ENCODE measurements around the gene RUBCN. TPM values are rescaled to one million over a fixed set of nuclear protein-coding genes. Genes with fewer than 3 reads are reported as not detected.
"Not testable (repeated sequence)": the region's sequence is repeated elsewhere in the genome, so short reads cannot be mapped to it uniquely, and the experiment has no call there.

RUBCN gene
- total RNA-seq, 1 donor from 2014 or later, result 5.1 TPM

DNA sequence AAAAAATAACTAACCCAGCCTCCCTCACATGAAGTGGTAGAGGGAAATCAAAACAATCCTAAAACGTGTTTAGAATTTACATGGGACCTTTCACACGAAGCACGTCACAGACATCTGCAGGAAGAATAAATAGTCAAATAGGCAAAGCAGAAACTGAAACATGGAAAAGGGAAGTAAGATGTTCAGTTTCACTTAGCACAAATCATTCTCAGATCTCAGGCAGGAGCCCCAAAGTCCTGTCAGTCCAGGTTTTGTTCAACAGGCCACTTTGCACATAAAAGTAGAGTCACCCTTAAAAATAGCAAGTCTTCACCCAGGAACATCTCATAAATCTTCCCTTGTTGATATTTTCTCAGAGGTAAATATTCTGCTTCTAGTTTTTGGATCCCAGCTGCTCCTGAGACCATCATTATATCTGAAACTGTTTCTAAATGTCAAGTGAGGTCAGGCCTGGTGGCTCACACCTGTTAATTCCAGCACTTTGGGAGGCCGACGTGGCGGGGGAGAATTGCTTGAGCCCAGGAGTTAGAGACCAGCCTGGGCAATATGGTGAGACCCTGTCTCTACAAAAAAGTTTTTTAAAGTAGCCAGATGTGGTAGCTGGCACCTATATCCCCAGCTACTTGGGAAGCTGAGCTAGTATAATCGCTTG, 1.9 kb downstream of the RUBCN start:
- no peak for DNase-seq (ENCODE audit: low read depth in 2 of 2)

DNA sequence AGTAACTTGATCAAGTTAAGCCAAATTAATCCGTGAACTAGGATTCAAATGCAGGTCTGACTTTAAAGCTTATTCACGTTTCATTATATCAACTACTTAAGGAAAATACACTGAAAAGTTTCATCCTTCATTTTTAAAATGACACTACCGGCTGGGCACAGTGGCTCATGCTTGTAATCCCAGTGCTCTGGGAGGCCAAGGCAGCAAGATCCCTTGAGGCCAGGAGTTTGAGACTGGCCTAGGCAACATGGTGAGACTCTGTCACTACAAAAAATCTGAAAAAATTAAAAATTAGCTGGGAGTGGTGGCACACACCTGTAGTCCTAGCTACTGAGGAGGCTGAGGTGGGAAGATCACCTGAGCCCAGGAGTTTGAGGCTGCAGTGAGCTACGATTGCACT, 3.7 kb downstream of the RUBCN start:
- no peak for DNase-seq (ENCODE audit: low read depth in 2 of 2)

DNA sequence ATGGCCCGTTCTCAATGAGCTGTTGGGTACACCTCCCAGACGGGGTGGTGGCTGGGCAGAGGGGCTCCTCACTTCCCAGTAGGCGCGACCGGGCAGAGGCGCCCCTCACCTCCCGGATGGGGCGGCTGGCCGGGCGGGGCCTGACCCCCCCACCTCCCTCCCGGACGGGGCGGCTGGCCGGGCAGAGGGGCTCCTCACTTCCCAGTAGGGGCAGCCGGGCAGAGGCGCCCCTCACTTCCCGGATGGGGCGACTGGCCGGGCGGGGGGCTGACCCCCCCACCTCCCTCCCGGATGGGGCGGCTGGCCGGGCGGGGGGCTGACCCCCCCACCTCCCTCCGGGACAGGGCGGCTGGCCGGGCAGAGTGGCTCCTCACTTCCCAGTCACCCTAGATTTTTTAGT, 5.2 kb downstream of the RUBCN start:
- not testable (repeated sequence) for DNase-seq (ENCODE audit: low read depth in 2 of 2)

DNA sequence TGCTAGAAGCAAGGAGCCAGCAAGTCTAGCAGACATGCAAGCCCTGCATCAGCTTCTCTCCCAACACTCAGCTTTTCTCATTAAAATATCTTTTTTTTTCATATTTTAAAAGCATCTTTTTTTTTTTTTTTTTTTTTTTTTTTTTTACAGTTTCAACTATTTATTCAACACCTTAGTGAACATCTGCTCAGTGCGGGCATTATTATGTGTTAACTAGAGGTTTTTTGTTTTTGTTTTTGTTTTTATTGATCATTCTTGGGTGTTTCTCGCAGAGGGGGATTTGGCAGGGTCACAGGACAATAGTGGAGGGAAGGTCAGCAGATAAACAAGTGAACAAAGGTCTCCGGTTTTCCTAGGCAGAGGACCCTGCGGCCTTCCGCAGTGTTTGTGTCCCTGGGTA, 5.9 kb downstream of the RUBCN start:
- not testable (repeated sequence) for DNase-seq (ENCODE audit: low read depth in 2 of 2)

DNA sequence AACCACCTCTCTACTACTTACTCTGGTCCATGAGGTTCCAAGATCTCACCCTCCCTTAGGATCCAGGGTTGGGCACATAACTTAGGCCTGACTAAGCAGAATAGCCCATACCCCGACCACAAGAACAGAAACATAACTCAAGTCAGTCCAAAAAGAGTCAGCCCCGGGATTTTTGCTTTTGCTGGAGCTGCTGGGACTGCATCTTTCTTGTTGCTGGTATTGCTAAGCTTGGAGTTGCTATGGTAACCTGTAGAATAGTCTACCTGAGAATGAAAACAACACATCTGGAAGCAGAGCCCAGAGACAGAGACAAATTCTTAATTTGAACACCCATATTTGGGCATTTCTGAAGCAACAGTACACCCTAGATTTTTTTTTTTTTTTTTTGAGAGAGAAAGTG, 6.5 kb downstream of the RUBCN start:
- DNase-seq (ENCODE audit: low read depth in 2 of 2), result no peak

DNA sequence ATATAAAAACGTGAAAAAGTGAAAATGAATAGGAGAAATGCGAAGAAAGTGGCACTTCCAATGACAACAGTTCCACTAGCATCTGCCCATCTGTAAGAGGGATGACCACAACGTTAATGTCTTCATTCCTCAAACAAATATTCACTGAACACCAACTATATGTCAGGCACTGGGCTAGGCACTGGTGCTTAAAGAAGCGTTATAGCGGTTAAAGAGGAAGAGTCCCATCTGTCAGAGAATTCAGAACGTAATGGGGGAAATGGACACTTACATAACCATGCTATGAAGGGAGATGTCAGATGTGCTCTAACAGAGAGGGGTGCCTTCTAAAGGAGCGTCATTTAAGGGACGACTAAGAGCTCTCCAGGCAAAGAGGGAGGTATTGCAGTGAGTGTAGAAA, 8.2 kb downstream of the RUBCN start:
- no peak for DNase-seq (ENCODE audit: low read depth in 2 of 2)

DNA sequence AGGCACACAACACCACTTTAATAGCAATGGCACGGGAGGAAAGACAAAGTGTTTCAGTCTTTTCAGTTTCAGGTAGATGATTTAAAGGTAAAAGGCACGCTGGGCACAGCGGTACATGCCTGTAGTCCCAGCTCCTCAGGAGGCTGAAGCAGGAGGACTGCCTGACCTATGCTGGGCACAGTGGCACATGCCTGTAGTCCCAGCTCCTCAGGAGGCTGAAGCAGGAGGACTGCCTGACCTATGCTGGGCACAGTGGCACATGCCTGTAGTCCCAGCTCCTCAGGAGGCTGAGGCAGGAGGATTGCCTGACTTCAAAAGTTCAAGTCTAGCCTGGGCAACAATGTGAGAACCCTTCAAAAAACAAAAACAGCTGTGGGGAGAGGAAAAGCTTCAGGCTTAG, 8.8 kb downstream of the RUBCN start:
- not testable (repeated sequence) for DNase-seq (ENCODE audit: low read depth in 2 of 2)

DNA sequence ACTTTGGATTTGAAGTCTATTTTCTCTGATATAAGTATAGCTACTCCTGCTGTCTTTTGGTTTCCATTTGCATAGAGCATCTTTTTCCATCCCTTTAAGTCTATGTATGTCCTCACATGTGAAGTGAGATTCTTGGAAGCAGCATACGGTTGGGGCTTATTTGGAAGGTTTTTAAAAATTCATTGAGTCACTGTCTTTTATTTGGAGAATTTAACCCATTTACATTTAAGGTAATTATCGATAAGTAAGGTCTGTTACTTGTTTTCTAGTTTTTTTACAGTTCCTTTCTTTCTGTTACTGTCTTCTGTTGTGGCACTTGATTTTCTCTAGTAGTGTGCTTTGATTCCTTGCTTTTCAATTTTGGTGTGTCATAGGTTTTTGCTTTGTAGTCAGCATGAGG, 14.0 kb downstream of the RUBCN start:
- no peak for DNase-seq (ENCODE audit: low read depth in 2 of 2)

DNA sequence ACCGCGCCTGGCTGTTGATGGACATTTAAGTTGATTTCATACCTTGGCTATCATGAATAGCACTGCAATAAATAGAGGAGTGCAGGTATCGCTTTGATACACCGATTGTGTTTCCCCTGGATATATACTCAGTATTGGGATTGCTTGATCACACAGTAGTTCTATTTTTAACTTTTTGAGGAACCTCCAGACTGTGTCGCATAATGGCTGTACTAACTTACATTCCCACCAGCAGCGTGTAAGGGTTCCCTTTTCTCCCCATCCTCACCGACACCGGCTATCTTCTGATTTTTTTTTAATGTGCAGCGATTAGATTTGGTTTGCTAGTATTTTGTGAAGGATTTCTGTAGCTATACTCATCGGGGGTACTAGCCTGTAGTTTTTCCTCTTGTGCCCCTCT, 16.0 kb downstream of the RUBCN start:
- DNase-seq (ENCODE audit: low read depth in 2 of 2), result no peak

DNA sequence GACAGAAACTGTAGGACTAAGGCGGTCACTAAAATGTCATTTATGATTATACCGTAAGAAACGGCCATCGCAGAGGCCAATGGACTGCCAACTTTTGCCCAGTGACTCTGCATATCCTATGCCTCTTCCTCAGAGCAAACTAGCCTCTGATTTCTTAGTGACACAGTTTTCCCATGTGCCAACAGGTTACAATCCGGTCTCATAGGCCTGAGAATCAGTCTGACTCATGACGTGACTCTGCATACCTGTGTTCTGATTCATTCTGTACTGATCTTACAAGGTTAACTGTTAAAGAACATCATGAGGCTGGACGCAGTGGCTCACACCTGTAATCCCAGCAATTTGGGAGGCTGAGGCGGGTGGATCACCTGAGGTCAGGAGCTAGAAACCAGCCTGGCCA, 17.8 kb downstream of the RUBCN start:
- DNase-seq (ENCODE audit: low read depth in 2 of 2), result peak in 1 of 2 donors; percentile 76

DNA sequence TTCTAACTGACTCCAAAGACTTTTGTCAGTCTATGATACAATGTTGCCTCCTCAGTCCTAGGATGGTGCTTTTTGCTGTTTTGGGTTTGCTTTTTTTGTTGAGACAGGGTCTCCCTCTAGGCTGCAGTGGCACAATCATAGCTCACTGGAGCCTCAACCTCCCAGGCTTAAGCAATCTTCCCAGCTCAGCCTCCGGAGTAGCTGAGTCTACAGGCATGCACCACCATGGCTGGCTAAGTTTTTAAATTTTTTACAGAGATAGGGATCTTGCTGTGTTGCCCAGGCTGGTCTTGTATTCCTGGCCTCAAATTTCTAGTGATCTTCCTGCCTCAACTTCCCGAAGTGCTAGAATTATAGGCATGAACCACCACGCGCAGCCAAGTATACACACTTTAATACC, 22.5 kb downstream of the RUBCN start:
- DNase-seq (ENCODE audit: low read depth in 2 of 2), result no peak

DNA sequence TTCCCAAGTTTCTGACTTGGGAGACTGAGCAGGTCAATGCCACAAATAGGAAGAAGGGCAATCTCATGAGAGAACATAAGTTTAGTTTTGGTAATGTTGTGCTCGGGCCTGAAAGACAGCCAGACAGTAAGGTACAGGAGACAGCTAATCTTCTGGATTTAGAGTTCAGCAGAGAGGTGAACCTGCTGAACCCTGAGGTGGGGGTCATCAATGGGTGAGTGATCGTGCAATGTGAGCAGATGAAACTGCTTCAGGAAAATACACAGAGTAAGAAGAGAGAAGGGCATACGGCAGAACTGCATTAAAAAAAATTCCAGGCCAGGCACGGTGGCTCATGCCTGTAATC, 23.3 kb downstream of the RUBCN start:
- no peak for DNase-seq (ENCODE audit: low read depth in 2 of 2)

DNA sequence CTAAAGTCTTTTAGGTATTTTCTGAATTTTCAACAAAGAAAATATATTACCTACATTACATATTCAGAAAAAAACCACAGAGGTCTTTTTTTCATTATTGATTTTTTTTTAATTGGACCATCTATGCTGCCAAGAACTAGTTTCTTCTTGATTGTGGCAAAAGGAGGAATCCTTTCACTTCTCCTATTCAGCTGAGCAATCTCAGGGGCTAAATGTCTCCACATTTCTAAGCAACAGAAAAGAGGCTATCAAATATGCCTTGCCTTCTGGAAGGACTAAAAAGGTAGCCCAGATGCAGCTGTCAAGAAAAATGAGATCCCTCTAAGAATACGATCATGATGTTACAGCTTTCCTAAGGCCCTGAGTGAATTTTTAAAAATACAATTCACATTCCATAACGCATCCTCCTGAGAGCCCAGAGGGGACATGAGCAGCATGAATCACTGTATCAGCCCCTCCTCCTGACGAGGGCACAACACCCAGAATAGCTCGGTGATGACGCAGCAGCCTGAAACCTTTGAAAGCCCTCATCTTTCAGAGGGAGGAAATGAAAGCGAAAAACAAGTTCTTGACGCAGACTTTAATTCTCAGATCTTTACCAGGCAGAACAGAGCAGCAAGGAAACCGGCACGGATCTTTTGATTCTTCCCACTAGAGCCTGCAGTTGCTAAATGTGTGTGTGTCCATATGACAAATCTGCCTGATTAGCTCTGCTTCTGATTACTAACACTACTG, 24.6 kb downstream of the RUBCN start:
- DNase-seq (ENCODE audit: low read depth in 2 of 2), result peak; percentile 84 to 98

DNA sequence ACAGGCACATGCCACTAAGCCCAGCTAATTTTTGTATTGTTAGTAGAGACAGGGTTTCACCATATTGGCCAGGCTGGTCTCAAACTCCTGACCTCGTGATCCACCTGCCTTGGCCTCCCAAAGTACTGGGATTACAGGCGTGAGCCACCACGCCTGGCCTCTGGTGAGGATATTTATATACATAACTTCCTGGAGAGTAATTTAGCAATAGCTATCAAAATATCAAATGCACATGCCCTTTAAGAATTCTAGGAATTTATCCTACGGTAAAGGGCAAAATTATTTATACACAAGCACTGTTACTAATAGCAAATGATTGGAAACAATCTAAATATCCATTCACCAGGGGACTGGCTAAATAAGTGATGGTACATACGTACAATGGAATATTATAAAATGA, 25.7 kb downstream of the RUBCN start:
- not testable (repeated sequence) for DNase-seq (ENCODE audit: low read depth in 2 of 2)

DNA sequence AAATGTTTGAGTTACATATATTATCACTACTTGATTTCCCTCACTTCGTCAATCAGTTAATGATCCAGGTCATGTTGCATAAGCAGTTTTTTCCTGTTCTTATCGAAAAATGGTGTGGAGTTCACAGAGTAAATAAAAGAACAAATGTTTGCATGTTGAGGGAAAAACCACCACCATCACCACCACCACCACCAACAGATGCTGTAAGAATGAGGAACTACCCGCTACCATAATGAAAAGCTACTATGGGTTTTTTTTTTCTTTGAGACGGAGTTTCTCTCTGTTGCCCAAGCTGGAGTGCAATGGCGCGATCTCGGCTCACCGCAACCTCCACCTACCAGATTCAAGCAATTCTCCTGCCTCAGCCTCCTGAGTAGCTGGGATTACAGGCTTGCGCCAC, 27.6 kb downstream of the RUBCN start:
- no peak for DNase-seq (ENCODE audit: low read depth in 2 of 2)

DNA sequence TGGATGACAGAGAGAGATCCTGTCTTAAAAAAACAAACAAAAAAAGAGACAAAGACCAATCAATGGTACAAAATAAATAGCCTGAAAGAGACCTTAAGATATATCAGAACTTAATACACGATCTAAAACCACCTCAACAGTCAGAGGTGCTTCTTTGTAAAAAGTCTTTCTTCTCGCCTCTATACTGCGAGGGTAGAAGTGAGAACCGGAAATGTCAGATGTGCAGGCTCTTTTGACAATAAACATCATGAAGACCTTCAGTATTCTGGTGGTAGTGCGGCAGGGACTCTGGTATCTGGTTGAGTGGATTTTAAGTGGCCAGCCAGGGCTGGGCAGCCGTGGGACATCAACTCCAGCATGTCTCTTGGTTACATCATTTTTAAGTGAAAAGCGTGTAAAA, 30.0 kb downstream of the RUBCN start:
- DNase-seq (ENCODE audit: low read depth in 2 of 2), result no peak

DNA sequence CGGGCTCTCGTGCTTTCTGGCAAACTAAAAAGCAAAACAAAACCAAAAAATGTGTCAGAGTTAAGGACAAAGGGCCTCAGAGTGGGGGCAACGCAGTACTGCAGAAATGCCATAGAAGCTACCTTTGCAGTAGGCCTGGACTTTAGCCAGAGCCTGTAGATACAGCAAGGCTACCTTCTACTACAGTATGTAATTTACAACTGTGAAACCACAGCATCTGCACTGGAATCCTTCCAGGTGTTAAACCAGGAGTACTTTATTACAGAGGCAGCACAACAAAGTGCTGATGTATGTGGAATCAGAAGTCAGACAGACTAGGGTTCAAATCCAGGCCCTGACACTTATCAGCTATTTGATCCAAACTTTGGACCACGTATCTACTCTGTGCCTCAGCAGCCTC, 34.9 kb downstream of the RUBCN start:
- DNase-seq (ENCODE audit: low read depth in 2 of 2), result no peak

DNA sequence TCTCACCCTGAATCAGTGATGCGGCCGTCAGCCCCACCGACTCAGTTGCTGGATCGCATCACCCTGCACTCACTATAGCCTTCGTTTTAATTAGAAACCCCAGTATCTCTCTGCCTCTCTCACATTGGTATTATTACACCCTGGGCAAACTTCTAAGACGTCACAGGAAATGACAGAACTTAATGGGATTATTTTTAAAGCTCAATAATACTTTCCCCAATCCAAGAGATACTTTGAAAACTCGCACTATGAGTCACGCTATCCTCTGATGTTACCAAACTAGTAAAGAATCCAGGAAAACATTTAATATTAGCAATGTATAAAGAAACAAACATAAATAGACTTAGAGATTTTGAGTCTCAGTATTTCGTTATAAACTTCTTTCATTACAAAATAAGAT, 36.6 kb downstream of the RUBCN start:
- DNase-seq (ENCODE audit: low read depth in 2 of 2), result peak in 1 of 2 donors; percentile 46

DNA sequence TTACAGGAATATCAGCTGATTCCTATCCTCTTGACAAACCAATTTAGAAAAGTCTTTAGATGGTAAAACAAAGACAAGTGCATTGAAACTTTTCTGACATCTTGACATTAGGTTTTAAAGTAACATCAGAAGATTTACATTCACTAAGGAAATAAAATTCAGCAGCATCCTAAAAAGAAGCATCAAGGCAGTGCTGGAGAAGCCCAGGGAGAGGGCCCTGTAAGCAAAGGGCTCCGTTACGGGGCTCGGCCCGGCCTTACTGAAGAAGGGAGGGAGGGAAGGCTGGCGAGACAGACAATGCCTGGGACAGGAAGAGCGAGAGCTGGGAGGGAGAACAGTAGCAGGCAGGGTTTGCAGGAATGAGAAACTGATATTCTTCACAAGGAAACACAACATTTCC, 39.3 kb downstream of the RUBCN start:
- DNase-seq (ENCODE audit: low read depth in 2 of 2), result no peak

DNA sequence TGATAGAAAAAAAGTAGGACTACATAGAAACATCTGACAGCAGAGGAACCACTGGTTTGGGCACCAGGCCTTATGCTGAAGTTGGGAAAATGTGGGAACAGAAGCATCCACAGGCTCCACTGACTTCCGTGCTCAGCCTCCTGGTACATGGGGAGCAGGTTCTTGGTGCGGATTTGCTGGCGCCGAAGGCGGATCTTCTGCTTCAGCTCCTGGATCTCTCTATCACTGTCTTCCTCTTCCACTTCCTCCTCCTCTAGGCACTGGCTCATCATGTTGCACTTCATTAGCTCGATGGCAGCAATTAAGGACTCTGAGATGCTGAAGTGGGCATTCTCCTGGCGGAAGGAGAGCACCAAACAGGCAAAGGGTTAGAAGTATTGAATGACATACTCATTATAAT, 42.5 kb downstream of the RUBCN start:
- no peak for DNase-seq (ENCODE audit: low read depth in 2 of 2)

DNA sequence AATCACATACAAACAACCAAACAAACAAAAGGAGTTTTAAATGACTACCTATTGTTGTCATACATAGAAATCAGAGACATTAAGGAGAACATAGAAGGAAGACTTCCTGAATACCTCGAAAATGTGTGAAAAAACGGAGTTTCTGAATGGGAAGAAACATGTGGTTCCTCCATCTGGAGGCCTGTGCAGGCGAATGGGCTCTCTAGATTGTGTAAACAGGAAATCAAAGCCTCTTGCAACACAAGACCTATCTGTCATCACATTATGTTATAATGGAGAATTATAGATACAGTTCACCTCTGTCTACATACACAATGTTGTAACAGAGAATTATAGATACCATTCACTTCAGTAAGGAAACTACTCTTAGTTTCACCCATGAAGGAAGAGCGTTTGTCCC, 44.1 kb downstream of the RUBCN start:
- DNase-seq (ENCODE audit: low read depth in 2 of 2), result peak in 1 of 2 donors; percentile 77

DNA sequence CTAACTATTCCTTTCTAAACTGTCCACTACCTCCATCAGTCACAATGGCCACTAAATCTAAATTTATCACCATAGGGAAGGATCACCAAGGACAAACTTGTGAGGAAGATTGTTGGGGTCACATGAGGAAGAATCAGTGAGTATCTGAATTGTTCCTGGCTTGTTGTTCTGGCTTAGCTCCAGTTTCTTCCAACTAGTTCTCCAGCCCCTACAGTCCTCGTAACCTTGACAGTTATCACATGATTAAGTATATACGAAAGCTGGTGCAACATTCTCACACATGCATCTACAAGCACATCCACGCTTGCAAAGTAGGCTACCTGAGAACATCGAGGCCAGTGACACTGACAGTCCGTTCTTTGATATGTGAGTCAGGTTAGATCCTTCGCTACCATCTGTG, 46.0 kb downstream of the RUBCN start:
- DNase-seq (ENCODE audit: low read depth in 2 of 2), result no peak

DNA sequence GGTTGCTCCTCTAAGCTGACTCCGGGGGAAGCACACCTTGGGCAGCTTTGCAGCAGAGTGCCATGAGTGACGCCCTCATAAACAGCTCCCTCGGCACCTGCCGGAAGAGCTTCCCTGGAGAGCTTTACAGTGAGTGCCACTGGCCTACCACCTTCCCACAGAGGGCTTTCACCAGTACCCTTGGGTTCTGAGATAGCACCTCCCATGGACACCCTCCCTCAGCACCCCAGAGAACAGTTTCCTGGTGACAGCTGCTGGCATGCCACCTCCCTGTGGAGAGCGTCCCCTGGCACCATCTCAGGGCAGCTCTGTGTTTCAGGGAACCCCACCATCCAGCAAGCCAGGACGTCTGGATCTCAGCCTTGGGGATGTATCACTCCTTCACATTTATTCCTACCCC, 49.1 kb downstream of the RUBCN start:
- no peak for DNase-seq (ENCODE audit: low read depth in 2 of 2)

DNA sequence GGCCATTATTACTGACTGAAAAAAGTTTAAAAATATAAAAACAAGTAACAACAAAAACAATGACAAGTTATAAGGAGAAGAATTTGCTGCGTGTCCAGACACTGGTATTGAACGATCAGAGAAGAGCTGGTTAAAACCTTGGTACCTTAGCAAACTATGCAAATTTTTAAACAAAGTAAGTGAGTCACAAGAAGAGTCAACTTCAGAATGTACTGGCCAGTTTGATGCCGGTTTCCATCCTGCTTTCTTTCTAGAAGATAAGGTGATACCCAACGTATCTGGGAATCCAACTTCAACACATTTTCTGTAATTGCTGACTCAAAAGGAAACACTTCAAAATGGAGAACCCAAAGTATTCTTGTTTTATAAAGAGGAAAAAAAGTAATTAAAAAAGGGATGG, 49.8 kb downstream of the RUBCN start:
- DNase-seq (ENCODE audit: low read depth in 2 of 2), result no peak

All from dermis microvascular lymphatic vessel endothelial cell (primary cell).